ENCODE measurements around the gene S100A14. TPM values are rescaled to one million over a fixed set of nuclear protein-coding genes. Genes with fewer than 3 reads are reported as not detected.

S100A14 gene
- total and polyA plus RNA-seq, 4 donors = 1.7 to 4.4 (median 3.3) TPM

DNA sequence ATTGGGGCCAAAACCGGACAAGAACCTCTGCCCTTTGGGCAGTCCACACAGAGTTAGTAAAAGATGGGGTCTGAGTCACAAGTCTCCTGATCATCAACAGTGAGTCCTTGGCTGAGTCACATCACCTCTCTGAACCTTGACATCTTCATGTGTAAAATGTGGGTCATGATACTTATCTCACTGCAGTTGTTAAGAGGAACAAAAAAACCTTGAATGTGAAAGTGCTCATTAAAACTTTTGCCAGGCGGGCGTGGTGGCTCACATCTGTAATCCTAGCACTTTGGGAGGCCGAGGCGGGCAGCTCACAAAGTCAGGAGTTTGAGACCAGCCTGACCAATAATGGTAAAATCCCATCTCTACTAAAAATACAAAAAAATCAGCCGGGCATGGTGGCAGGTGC is 18.9 kb downstream of the S100A14 start:
- no peaks in the 10 kb centered on the region for H3K4me1 ChIP-seq (ENCODE audit: control insufficient read depth in 4 of 4, insufficient read depth in 4 of 4, low read length in 3 of 4)
- no peak overlapping the region for H3K27ac ChIP-seq (ENCODE audit: low read depth in 1 of 2, low read length in 2 of 2)
- DNase-seq (ENCODE audit: low spot score) = no peak

DNA sequence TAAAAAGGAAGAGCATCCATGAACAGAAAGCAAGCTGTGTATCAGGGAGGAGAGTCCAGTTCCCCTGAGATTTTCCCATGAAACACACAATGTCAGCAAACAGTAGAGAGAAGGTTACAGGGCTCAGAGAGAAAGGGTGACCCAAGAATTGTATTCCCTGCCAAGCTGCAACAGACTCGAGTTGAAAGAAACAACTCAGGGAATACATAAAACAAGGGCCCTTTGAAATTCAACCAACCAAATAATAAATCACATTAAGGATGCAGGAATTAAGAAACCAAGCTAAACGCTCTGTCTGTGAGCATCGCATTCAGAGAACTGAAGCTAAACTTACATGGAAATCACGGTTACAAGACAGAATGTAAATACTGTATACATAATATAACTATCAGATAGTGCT is 23.4 kb downstream of the S100A14 start:
- Histone ChIP-seq H3K27me3 (ENCODE audit: control insufficient read depth in 4 of 4, insufficient read depth in 4 of 4, low read length in 3 of 4) (no peaks in the 10 kb centered on the region), H3K9ac (ENCODE audit: low read depth in 1 of 2, low read length in 2 of 2) (no peak overlapping the region), H3K4me3 (ENCODE audit: low read depth in 1 of 3, low read length in 3 of 3) (no peak overlapping the region), H3K4me1 (ENCODE audit: control insufficient read depth in 4 of 4, insufficient read depth in 4 of 4, low read length in 3 of 4) (no peaks in the 10 kb centered on the region), H3K9me3 (ENCODE audit: control insufficient read depth in 4 of 4, low read length in 3 of 4) (no peaks in the 10 kb centered on the region), H3K27ac (ENCODE audit: low read depth in 1 of 2, low read length in 2 of 2) (no peak overlapping the region), H3K36me3 (ENCODE audit: control insufficient read depth in 4 of 4, insufficient read depth in 3 of 4, low read depth in 1 of 4, low read length in 3 of 4) (no peaks in the 10 kb centered on the region)
- DNase-seq (ENCODE audit: low spot score) = no peak
- TF ChIP-seq, protein P1, sequence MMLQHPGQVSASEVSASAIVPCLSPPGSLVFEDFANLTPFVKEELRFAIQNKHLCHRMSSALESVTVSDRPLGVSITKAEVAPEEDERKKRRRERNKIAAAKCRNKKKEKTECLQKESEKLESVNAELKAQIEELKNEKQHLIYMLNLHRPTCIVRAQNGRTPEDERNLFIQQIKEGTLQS (IDR thresholded peaks at IDR 0.05) = no peak
- TF ChIP-seq, protein P2, sequence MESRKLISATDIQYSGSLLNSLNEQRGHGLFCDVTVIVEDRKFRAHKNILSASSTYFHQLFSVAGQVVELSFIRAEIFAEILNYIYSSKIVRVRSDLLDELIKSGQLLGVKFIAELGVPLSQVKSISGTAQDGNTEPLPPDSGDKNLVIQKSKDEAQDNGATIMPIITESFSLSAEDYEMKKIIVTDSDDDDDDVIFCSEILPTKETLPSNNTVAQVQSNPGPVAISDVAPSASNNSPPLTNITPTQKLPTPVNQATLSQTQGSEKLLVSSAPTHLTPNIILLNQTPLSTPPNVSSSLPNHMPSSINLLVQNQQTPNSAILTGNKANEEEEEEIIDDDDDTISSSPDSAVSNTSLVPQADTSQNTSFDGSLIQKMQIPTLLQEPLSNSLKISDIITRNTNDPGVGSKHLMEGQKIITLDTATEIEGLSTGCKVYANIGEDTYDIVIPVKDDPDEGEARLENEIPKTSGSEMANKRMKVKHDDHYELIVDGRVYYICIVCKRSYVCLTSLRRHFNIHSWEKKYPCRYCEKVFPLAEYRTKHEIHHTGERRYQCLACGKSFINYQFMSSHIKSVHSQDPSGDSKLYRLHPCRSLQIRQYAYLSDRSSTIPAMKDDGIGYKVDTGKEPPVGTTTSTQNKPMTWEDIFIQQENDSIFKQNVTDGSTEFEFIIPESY (IDR thresholded peaks at IDR 0.05) = no peak
- TF ChIP-seq RAD21 (IDR thresholded peaks at IDR 0.05) (no peak), HNF4G (IDR thresholded peaks at IDR 0.05) (no peak)
- 77% methylated on average over 4 of the region's 4 CpGs for WGBS

More for the DNA sequence above, 18.9 kb downstream of the S100A14 start:
- Histone ChIP-seq H3K4me3 (ENCODE audit: low read depth in 1 of 3, low read length in 3 of 3) (no peak overlapping the region), H3K9ac (ENCODE audit: low read depth in 1 of 2, low read length in 2 of 2) (no peak overlapping the region), H3K36me3 (ENCODE audit: control insufficient read depth in 4 of 4, insufficient read depth in 3 of 4, low read depth in 1 of 4, low read length in 3 of 4) (no peaks in the 10 kb centered on the region), H3K9me3 (ENCODE audit: control insufficient read depth in 4 of 4, low read length in 3 of 4) (no peaks in the 10 kb centered on the region), H3K27me3 (ENCODE audit: control insufficient read depth in 4 of 4, insufficient read depth in 4 of 4, low read length in 3 of 4) (no peaks in the 10 kb centered on the region)
- 94% methylated on average over 6 of the region's 6 CpGs for WGBS
- TF ChIP-seq HNF4A (conservative IDR thresholded peaks at IDR 0.05) (no peak), JUND (IDR thresholded peaks at IDR 0.05) (no peak), RAD21 (IDR thresholded peaks at IDR 0.05) (no peak), FOXA1 (IDR thresholded peaks at IDR 0.05) (no peak), HNF4G (IDR thresholded peaks at IDR 0.05) (no peak), EGR1 (IDR thresholded peaks at IDR 0.05; ENCODE audit: low read depth in 2 of 2) (no peak), FOXA2 (IDR thresholded peaks at IDR 0.05) (no peak), NR2F2 (IDR thresholded peaks at IDR 0.05) (no peak), RXRA (IDR thresholded peaks at IDR 0.05) (no peak), GABPA (IDR thresholded peaks at IDR 0.05 in 1 of 2, conservative IDR thresholded peaks at IDR 0.05 in 1 of 2) (no peak), SP1 (IDR thresholded peaks at IDR 0.05) (no peak), YY1 (IDR thresholded peaks at IDR 0.05) (no peak), TAF1 (conservative IDR thresholded peaks at IDR 0.05) (no peak)
- TF ChIP-seq, protein P3, sequence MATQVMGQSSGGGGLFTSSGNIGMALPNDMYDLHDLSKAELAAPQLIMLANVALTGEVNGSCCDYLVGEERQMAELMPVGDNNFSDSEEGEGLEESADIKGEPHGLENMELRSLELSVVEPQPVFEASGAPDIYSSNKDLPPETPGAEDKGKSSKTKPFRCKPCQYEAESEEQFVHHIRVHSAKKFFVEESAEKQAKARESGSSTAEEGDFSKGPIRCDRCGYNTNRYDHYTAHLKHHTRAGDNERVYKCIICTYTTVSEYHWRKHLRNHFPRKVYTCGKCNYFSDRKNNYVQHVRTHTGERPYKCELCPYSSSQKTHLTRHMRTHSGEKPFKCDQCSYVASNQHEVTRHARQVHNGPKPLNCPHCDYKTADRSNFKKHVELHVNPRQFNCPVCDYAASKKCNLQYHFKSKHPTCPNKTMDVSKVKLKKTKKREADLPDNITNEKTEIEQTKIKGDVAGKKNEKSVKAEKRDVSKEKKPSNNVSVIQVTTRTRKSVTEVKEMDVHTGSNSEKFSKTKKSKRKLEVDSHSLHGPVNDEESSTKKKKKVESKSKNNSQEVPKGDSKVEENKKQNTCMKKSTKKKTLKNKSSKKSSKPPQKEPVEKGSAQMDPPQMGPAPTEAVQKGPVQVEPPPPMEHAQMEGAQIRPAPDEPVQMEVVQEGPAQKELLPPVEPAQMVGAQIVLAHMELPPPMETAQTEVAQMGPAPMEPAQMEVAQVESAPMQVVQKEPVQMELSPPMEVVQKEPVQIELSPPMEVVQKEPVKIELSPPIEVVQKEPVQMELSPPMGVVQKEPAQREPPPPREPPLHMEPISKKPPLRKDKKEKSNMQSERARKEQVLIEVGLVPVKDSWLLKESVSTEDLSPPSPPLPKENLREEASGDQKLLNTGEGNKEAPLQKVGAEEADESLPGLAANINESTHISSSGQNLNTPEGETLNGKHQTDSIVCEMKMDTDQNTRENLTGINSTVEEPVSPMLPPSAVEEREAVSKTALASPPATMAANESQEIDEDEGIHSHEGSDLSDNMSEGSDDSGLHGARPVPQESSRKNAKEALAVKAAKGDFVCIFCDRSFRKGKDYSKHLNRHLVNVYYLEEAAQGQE (IDR thresholded peaks at IDR 0.05) = no peak
- TF ChIP-seq, protein P2 (IDR thresholded peaks at IDR 0.05) = no peak
- TF ChIP-seq, protein P1 (IDR thresholded peaks at IDR 0.05) = no peak
- TF ChIP-seq, protein P4, sequence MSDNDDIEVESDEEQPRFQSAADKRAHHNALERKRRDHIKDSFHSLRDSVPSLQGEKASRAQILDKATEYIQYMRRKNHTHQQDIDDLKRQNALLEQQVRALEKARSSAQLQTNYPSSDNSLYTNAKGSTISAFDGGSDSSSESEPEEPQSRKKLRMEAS (IDR thresholded peaks at IDR 0.05) = no peak
- TF ChIP-seq, protein P5, sequence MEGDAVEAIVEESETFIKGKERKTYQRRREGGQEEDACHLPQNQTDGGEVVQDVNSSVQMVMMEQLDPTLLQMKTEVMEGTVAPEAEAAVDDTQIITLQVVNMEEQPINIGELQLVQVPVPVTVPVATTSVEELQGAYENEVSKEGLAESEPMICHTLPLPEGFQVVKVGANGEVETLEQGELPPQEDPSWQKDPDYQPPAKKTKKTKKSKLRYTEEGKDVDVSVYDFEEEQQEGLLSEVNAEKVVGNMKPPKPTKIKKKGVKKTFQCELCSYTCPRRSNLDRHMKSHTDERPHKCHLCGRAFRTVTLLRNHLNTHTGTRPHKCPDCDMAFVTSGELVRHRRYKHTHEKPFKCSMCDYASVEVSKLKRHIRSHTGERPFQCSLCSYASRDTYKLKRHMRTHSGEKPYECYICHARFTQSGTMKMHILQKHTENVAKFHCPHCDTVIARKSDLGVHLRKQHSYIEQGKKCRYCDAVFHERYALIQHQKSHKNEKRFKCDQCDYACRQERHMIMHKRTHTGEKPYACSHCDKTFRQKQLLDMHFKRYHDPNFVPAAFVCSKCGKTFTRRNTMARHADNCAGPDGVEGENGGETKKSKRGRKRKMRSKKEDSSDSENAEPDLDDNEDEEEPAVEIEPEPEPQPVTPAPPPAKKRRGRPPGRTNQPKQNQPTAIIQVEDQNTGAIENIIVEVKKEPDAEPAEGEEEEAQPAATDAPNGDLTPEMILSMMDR (IDR thresholded peaks at IDR 0.05; ENCODE audit: low read depth, low read length, missing input control) = no peak
